ENCODE data around the gene HIBCH. TPM values are rescaled to one million over a fixed set of nuclear protein-coding genes. Genes with fewer than 3 reads are reported as not detected.

Gene HIBCH
- total RNA-seq, 1 experiment from 2014 or later = 21.7 TPM

DNA sequence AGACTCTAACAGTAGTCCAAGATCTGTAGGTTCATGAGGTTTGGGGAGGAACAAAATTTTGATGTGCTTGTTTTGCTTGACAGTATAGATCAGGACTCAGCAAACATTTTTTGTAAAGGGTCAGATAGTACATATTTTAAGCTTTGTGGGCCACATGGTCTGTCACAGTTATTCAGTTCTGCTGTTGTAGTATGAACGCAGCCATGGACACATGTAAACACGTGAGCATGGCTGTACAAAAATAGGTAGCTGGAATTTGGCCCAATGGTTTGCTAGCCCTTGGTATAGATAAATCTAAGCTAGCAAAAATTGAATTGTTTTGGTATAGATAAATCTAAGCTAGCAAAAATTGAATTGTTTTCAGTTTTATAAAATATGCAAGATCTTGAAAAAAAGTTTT is 120.5 kb downstream of the HIBCH start:
- intact Hi-C loops (cut with micrococcal nuclease; ENCODE audit: unreplicated experiment) (no loop called here), in situ Hi-C loops (cut with HindIII; ENCODE audit: low pct_unique_long_range_greater_than_20kb, low sequenced_read_pairs) (no loop called here)
- no peak overlapping the region for H3K4me3 ChIP-seq (ENCODE audit: low read depth in 2 of 2, low read length in 2 of 2)
- H3K27me3 ChIP-seq (ENCODE audit: control insufficient read depth, insufficient read depth, low read length) = no peaks in the 10 kb centered on the region
- ChIA-PET CTCF (no interaction called here), POLR2A (no interaction called here)
- no peaks in the 10 kb centered on the region for H3K9me3 ChIP-seq (ENCODE audit: control insufficient read depth, insufficient read depth, low read depth, low read length)
- no peak overlapping the region for H3K27ac ChIP-seq (ENCODE audit: low read length)
- DNase-seq (ENCODE audit: low read depth, low spot score) (no peak), ATAC-seq (no peak)
- no peaks in the 10 kb centered on the region for H3K36me3 ChIP-seq (ENCODE audit: control insufficient read depth, insufficient read depth, low read length)
- no TSS peak for BruUV-seq (replicated peaks)
- H3K4me1 ChIP-seq (ENCODE audit: control insufficient read depth, insufficient read depth, low read length) = no peaks in the 10 kb centered on the region
- no peak for TF ChIP-seq POLR2AphosphoS5 (IDR thresholded peaks at IDR 0.05; ENCODE audit: low read depth, low read length)
- TF ChIP-seq TCF7L2 (IDR thresholded peaks at IDR 0.05; ENCODE audit: low read depth, low read length) = no peak
- no peak for TF ChIP-seq SIN3A (IDR thresholded peaks at IDR 0.05; ENCODE audit: borderline replicate concordance, insufficient read depth, low read depth, low read length)
- TF ChIP-seq, protein P1, sequence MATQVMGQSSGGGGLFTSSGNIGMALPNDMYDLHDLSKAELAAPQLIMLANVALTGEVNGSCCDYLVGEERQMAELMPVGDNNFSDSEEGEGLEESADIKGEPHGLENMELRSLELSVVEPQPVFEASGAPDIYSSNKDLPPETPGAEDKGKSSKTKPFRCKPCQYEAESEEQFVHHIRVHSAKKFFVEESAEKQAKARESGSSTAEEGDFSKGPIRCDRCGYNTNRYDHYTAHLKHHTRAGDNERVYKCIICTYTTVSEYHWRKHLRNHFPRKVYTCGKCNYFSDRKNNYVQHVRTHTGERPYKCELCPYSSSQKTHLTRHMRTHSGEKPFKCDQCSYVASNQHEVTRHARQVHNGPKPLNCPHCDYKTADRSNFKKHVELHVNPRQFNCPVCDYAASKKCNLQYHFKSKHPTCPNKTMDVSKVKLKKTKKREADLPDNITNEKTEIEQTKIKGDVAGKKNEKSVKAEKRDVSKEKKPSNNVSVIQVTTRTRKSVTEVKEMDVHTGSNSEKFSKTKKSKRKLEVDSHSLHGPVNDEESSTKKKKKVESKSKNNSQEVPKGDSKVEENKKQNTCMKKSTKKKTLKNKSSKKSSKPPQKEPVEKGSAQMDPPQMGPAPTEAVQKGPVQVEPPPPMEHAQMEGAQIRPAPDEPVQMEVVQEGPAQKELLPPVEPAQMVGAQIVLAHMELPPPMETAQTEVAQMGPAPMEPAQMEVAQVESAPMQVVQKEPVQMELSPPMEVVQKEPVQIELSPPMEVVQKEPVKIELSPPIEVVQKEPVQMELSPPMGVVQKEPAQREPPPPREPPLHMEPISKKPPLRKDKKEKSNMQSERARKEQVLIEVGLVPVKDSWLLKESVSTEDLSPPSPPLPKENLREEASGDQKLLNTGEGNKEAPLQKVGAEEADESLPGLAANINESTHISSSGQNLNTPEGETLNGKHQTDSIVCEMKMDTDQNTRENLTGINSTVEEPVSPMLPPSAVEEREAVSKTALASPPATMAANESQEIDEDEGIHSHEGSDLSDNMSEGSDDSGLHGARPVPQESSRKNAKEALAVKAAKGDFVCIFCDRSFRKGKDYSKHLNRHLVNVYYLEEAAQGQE (IDR thresholded peaks at IDR 0.05; ENCODE audit: insufficient read depth in 1 of 2, low read depth in 2 of 2, low read length in 1 of 2) = no peak
- TF ChIP-seq, protein P2, sequence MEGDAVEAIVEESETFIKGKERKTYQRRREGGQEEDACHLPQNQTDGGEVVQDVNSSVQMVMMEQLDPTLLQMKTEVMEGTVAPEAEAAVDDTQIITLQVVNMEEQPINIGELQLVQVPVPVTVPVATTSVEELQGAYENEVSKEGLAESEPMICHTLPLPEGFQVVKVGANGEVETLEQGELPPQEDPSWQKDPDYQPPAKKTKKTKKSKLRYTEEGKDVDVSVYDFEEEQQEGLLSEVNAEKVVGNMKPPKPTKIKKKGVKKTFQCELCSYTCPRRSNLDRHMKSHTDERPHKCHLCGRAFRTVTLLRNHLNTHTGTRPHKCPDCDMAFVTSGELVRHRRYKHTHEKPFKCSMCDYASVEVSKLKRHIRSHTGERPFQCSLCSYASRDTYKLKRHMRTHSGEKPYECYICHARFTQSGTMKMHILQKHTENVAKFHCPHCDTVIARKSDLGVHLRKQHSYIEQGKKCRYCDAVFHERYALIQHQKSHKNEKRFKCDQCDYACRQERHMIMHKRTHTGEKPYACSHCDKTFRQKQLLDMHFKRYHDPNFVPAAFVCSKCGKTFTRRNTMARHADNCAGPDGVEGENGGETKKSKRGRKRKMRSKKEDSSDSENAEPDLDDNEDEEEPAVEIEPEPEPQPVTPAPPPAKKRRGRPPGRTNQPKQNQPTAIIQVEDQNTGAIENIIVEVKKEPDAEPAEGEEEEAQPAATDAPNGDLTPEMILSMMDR (IDR thresholded peaks at IDR 0.05) = no peak

DNA sequence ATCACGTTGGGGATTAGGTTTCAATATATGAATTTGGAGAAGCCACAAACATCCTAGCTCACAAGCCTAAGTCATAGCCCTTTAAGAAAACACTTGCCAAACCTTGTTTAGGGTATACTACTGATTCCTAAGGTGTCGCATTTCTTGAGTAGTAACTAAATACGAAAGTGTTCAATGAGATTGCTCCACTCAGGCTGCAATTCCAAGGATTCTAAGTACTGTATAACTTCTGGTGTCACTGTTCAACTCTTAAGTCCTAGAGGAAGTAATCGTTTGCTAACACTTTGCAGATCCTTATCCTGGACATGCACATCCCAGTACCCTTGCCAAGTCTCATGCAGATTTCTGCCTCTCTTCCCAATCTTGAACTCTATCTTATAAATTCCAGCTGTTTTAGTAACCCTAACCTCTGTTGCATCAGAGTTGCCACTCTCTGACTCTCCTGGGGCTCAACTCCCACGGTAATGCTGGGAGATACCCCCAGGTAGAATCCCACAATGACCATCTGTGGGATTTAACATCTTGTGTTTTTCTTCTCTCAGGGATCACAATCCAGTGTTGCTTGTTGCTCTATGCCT is 122.4 kb downstream of the HIBCH start:
- DNase-seq (ENCODE audit: low read depth, low spot score) (no peak), ATAC-seq (no peak)
- in situ Hi-C loops (cut with HindIII; ENCODE audit: low pct_unique_long_range_greater_than_20kb, low sequenced_read_pairs) = no loop called here
- Histone ChIP-seq H3K9me3 (ENCODE audit: control insufficient read depth, insufficient read depth, low read depth, low read length) (no peaks in the 10 kb centered on the region), H3K27ac (ENCODE audit: low read length) (no peak overlapping the region), H3K4me3 (ENCODE audit: low read depth in 2 of 2, low read length in 2 of 2) (no peak overlapping the region), H3K4me1 (ENCODE audit: control insufficient read depth, insufficient read depth, low read length) (no peaks in the 10 kb centered on the region), H3K36me3 (ENCODE audit: control insufficient read depth, insufficient read depth, low read length) (no peaks in the 10 kb centered on the region), H3K27me3 (ENCODE audit: control insufficient read depth, insufficient read depth, low read length) (no peaks in the 10 kb centered on the region)
- CTCF ChIA-PET = no interaction called here
- POLR2A ChIA-PET = no interaction called here
- BruUV-seq (replicated peaks) = no TSS peak
- intact Hi-C loops (cut with micrococcal nuclease; ENCODE audit: unreplicated experiment) = no loop called here
- TF ChIP-seq SIN3A (IDR thresholded peaks at IDR 0.05; ENCODE audit: borderline replicate concordance, insufficient read depth, low read depth, low read length) (no peak), TCF7L2 (IDR thresholded peaks at IDR 0.05; ENCODE audit: low read depth, low read length) (no peak), POLR2AphosphoS5 (IDR thresholded peaks at IDR 0.05; ENCODE audit: low read depth, low read length) (no peak)
- TF ChIP-seq, protein P2 (IDR thresholded peaks at IDR 0.05) = no peak
- TF ChIP-seq, protein P1 (IDR thresholded peaks at IDR 0.05; ENCODE audit: insufficient read depth in 1 of 2, low read depth in 2 of 2, low read length in 1 of 2) = no peak
